ENCODE data around the gene PDE9A.
"Not testable (repeated sequence)": the region's sequence is repeated elsewhere in the genome, so short reads cannot be mapped to it uniquely, and the experiment has no call there.

Gene PDE9A

GRCh38 chr21:42653231-42654061 lies at the start of gene PDE9A:
Gene PDE9A (plus strand): TSS chr21:42653621. CDS start chr21:42653815, 194 bp downstream.
- no peaks in the 10 kb centered on the region for H3K9me3 Mint-ChIP-seq
- H3K27ac Mint-ChIP-seq, result no peak within 1 kb of the TSS
- DNase-seq (ENCODE audit: low spot score in 2 of 2) (no peak), ATAC-seq (no peak)
- H3K36me3 Mint-ChIP-seq, result no peaks in the 10 kb centered on the region
- H3K4me3 Mint-ChIP-seq, result peak within 1 kb of the TSS; percentile 71
- peaks cover 18% of the 10 kb centered on the region for H3K4me1 Mint-ChIP-seq

DNA sequence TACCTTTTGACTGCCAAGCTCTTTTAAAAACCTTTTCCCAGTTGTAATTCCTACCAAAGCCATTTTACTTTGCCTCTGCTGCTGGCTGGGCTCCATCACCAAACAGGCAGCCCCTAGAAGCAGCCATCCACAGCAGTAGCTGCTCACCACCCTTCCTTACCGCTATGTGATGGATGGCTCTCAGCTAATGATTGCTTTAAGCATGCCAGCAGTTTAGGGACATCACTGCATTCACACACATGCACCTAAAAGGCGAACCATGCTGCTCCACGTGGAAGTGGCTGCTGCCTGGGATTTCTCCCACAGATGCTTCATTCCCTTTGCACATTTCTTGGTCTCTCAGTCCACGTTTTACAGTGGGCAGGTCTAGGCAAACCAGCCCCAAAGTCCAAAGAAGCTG lies 46.3 kb upstream of the PDE9A start:
- ATAC-seq, result no peak
- no peak overlapping the region for H3K4me3 Mint-ChIP-seq
- no peak for DNase-seq (ENCODE audit: low spot score in 2 of 2)
- H3K4me1 Mint-ChIP-seq, result peaks cover 13% of the 10 kb centered on the region
- peaks cover 10% of the 10 kb centered on the region for H3K9me3 Mint-ChIP-seq
- H3K27ac Mint-ChIP-seq, result no peak overlapping the region
- H3K36me3 Mint-ChIP-seq, result no peaks in the 10 kb centered on the region

GRCh38 chr21:42607525-42608102 lies 45.8 kb upstream of the PDE9A start:
- ATAC-seq (no peak), DNase-seq (ENCODE audit: low spot score in 2 of 2) (no peak)
- no peaks in the 10 kb centered on the region for H3K36me3 Mint-ChIP-seq
- peaks cover 13% of the 10 kb centered on the region for H3K4me1 Mint-ChIP-seq
- H3K27ac Mint-ChIP-seq, result no peak overlapping the region
- peaks cover 10% of the 10 kb centered on the region for H3K9me3 Mint-ChIP-seq
- no peak overlapping the region for H3K4me3 Mint-ChIP-seq

DNA sequence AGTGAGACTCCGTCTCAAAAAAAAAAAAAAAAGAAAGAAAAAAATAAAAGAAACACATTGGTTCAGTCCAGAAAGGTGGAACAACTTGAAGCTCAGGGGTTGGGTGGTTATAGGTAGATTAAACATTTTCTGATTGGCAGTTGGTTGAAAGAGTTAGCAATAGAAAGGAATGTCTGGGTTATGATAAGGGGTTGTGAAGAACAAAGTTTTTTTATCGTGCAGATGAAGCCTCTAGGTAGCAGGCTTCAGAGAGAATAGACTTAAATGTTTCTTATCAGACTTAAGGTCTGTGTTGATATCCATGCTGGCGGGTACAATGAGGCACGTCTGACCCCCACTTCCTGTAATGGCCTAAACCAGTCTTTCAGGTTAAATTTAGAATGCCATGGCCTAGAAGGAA lies 45.0 kb upstream of the PDE9A start:
- no peak overlapping the region for H3K4me3 Mint-ChIP-seq
- no peaks in the 10 kb centered on the region for H3K36me3 Mint-ChIP-seq
- peaks cover 10% of the 10 kb centered on the region for H3K9me3 Mint-ChIP-seq
- ATAC-seq (no peak), DNase-seq (ENCODE audit: low spot score in 2 of 2) (no peak)
- peaks cover 15% of the 10 kb centered on the region for H3K4me1 Mint-ChIP-seq
- no peak overlapping the region for H3K27ac Mint-ChIP-seq

- Mint-ChIP-seq H3K4me3 (no peak overlapping the region), H3K4me1 (peaks cover 19% of the 10 kb centered on the region), H3K27ac (no peak overlapping the region), H3K9me3 (peaks cover 4% of the 10 kb centered on the region), H3K36me3 (no peaks in the 10 kb centered on the region)
- ATAC-seq, result peak; percentile 86
- peak in 1 of 2 donors; percentile 59 for DNase-seq (ENCODE audit: low spot score in 2 of 2)
Observed at GRCh38 chr21:42609811-42610210, 43.6 kb upstream of the PDE9A start.

DNA sequence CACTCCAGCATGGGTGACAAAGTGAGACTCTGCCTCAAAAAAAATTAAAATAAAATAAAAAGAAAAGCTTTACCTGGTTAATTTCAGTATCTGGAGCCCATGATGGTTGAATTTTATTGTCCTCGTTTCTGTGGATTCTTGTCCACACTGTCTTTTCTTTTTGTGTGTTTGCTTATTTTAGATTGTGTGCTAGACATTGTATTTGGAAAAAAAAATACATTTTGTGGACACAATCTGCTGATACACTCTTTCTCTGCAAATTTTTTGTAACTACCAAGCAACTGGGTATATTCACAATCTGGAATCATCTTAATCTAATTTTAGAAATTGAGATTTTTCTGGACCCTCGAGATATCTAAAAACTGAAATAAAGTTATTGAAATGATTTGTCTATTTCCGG lies 41.6 kb upstream of the PDE9A start:
- no peak for DNase-seq (ENCODE audit: low spot score in 2 of 2)
- ATAC-seq, result no peak
- peaks cover 19% of the 10 kb centered on the region for H3K4me1 Mint-ChIP-seq
- no peak overlapping the region for H3K4me3 Mint-ChIP-seq
- H3K36me3 Mint-ChIP-seq, result no peaks in the 10 kb centered on the region
- no peaks in the 10 kb centered on the region for H3K9me3 Mint-ChIP-seq
- no peak overlapping the region for H3K27ac Mint-ChIP-seq

GRCh38 chr21:42612390-42612789 lies 41.0 kb upstream of the PDE9A start:
- H3K4me3 Mint-ChIP-seq, result no peak overlapping the region
- no peaks in the 10 kb centered on the region for H3K36me3 Mint-ChIP-seq
- peaks cover 19% of the 10 kb centered on the region for H3K4me1 Mint-ChIP-seq
- no peak overlapping the region for H3K27ac Mint-ChIP-seq
- ATAC-seq (no peak), DNase-seq (ENCODE audit: low spot score in 2 of 2) (no peak)
- no peaks in the 10 kb centered on the region for H3K9me3 Mint-ChIP-seq

GRCh38 chr21:42613756-42614155 lies 39.7 kb upstream of the PDE9A start:
- Mint-ChIP-seq H3K36me3 (no peaks in the 10 kb centered on the region), H3K4me1 (peaks cover 19% of the 10 kb centered on the region), H3K9me3 (no peaks in the 10 kb centered on the region), H3K4me3 (no peak overlapping the region), H3K27ac (peak overlapping the region; percentile 44)
- ATAC-seq (no peak), DNase-seq (ENCODE audit: low spot score in 2 of 2) (no peak)

GRCh38 chr21:42614396-42614795 lies 39.0 kb upstream of the PDE9A start:
- DNase-seq (ENCODE audit: low spot score in 2 of 2), result peak; percentile 17 to 55
- H3K9me3 Mint-ChIP-seq, result no peaks in the 10 kb centered on the region

DNA sequence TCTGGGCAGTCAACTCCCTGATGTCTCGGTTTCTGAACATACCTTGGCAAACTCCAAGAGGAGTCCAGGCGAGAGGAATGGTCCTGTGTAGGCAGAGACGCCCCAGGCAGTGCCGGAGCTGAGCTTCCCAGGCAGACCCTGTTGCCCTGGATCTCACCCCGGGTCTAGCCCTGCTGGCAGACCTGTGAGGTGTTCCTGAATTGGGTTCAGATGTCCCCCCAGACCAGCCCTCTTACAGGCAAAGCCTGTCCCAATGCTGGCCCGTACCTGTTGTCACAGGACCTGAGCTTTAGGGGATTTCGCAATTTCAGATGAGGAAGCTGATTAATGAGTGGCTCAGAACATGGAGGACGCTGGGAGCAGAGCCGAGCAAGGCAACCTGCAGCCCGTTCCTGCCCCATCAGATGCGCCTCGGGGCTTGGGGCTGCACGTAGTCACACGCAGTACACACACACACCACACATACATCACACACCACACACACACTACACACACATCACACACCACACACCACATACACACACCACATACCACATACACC lies 38.5 kb upstream of the PDE9A start:
- DNase-seq (ENCODE audit: low spot score in 2 of 2) (peak; percentile 28 to 72), ATAC-seq (peak; percentile 90)
- no peaks in the 10 kb centered on the region for H3K9me3 Mint-ChIP-seq
- no peak overlapping the region for H3K27ac Mint-ChIP-seq
- peaks cover 12% of the 10 kb centered on the region for H3K4me1 Mint-ChIP-seq
- no peaks in the 10 kb centered on the region for H3K36me3 Mint-ChIP-seq
- no peak overlapping the region for H3K4me3 Mint-ChIP-seq

More at GRCh38 chr21:42614396-42614795, 39.0 kb upstream of the PDE9A start:
- peak; percentile 62 for ATAC-seq
- no peak overlapping the region for H3K27ac Mint-ChIP-seq
- H3K4me3 Mint-ChIP-seq, result no peak overlapping the region
- no peaks in the 10 kb centered on the region for H3K36me3 Mint-ChIP-seq
- H3K4me1 Mint-ChIP-seq, result peaks cover 16% of the 10 kb centered on the region

DNA sequence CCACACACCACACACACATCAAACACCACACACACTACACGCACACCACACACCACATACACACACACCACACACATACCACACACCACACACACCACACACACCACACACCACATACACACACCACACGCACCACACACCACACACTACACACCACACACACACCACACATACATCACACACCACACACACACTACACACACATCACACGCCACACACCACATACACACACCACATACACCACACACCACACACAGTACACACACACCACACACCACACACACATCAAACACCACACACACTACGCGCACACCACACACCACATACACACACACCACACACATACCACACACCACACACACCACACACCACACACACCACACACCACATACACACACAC lies 38.0 kb upstream of the PDE9A start:
- not testable (repeated sequence) for H3K4me1 Mint-ChIP-seq; H3K9me3 Mint-ChIP-seq; H3K36me3 Mint-ChIP-seq; H3K27ac Mint-ChIP-seq; ATAC-seq; DNase-seq (ENCODE audit: low spot score in 2 of 2); H3K4me3 Mint-ChIP-seq

GRCh38 chr21:42615924-42616323 lies 37.5 kb upstream of the PDE9A start:
- H3K4me1 Mint-ChIP-seq, result peaks cover 6% of the 10 kb centered on the region
- H3K4me3 Mint-ChIP-seq, result no peak overlapping the region
- no peak for ATAC-seq
- no peaks in the 10 kb centered on the region for H3K36me3 Mint-ChIP-seq
- DNase-seq (ENCODE audit: low spot score in 2 of 2), result no peak
- no peak overlapping the region for H3K27ac Mint-ChIP-seq
- H3K9me3 Mint-ChIP-seq, result no peaks in the 10 kb centered on the region

DNA sequence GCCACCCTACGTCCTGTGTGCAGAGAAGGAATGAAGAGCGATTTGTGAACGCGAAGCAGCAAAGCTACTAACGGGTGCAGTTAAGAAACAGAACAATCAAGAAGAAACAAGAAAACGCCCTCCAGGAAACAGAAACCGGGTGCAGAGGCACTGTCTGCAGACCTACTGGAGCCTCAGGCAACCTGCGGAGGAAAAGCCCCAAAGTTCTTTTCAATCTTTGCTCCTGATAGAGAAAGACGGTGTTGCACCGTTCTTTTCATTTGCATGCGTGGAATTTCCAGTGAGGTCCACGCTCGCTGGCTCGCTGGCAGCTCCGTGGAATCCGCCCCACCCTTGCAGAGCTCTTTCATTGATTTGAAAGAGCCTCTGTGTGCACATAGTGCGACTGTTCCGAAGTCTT lies 37.0 kb upstream of the PDE9A start:
- DNase-seq (ENCODE audit: low spot score in 2 of 2) (no peak), ATAC-seq (no peak)
- H3K27ac Mint-ChIP-seq, result no peak overlapping the region
- H3K4me1 Mint-ChIP-seq, result peaks cover 6% of the 10 kb centered on the region
- H3K4me3 Mint-ChIP-seq, result no peak overlapping the region
- no peaks in the 10 kb centered on the region for H3K9me3 Mint-ChIP-seq
- H3K36me3 Mint-ChIP-seq, result no peaks in the 10 kb centered on the region

- no peak overlapping the region for H3K27ac Mint-ChIP-seq
- ATAC-seq (no peak), DNase-seq (ENCODE audit: low spot score in 2 of 2) (no peak)
- H3K36me3 Mint-ChIP-seq, result no peaks in the 10 kb centered on the region
- peaks cover 6% of the 10 kb centered on the region for H3K4me1 Mint-ChIP-seq
- no peaks in the 10 kb centered on the region for H3K9me3 Mint-ChIP-seq
- no peak overlapping the region for H3K4me3 Mint-ChIP-seq
Observed at GRCh38 chr21:42616941-42617340, 36.5 kb upstream of the PDE9A start.

DNA sequence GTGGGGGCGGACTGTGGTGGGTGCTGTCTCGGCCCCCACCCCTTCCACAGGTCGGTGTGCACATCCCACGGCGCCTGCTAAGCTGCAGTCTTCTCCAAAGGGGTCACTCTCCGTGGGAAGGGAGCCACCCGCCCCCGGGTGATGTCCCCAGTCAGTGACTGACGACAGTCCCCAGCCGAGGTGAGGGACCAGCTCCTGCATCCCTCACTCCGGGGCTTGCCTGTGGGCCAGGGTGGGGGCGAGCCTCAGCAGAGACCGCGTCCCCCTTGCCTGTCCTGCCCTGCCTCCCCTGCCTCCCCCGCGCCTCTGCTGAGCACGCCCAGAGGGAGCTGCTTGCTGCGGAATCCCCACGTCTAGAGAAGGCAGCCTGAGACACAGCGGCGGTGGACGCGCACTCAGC lies 35.9 kb upstream of the PDE9A start:
- DNase-seq (ENCODE audit: low spot score in 2 of 2), result no peak
- no peaks in the 10 kb centered on the region for H3K9me3 Mint-ChIP-seq
- peaks cover 6% of the 10 kb centered on the region for H3K4me1 Mint-ChIP-seq
- H3K36me3 Mint-ChIP-seq, result no peaks in the 10 kb centered on the region
- no peak overlapping the region for H3K27ac Mint-ChIP-seq
- H3K4me3 Mint-ChIP-seq, result no peak overlapping the region
- ATAC-seq, result no peak

DNA sequence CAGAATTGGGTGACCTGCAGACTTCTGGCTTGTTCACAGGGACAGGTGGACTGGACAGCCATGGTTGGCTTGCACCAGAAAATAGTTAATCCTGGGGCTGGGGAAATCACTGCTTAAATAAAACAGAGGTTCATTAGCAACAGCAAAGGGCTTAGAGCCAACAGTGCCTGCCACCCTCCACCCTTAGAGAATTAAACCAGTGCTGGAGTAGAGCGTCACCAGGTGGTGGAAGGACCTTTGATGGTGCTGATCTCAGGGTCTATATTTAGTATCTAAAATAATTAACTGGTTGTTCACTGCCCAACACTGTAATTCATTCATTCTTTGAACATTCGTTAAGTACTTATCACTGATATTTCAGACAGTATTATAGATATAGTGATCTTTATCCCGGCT lies 34.7 kb upstream of the PDE9A start:
- no peak for ATAC-seq
- no peak overlapping the region for H3K27ac Mint-ChIP-seq
- H3K36me3 Mint-ChIP-seq, result no peaks in the 10 kb centered on the region

More for the DNA sequence above, 34.7 kb upstream of the PDE9A start:
- Mint-ChIP-seq H3K4me3 (no peak overlapping the region), H3K9me3 (no peaks in the 10 kb centered on the region), H3K4me1 (peaks cover under 1% of the 10 kb centered on the region)
- no peak for DNase-seq (ENCODE audit: low spot score in 2 of 2)
